Nephron progenitor cell (in vitro differentiated cells): ENCODE results near the gene POLR3K.

Source experiments
- DNase-seq: peaks from one replicate; pipeline ENCODE4 v3.0.0; 2021
- H3K27ac Mint-ChIP-seq: 2 replicates; pipeline ENCODE4 v1.8.0; 2021; ENCODE audit warnings: mild to moderate bottlenecking, moderate library complexity, mixed read lengths
- H3K27me3 Mint-ChIP-seq: 2 replicates; pipeline ENCODE4 v1.8.0; 2021; ENCODE audit warnings: mild to moderate bottlenecking, low read depth, mixed read lengths; ENCODE audit not compliant: poor library complexity
- H3K36me3 Mint-ChIP-seq: 2 replicates; pipeline ENCODE4 v1.8.0; 2021; ENCODE audit warnings: low read depth, mixed read lengths
- H3K4me1 Mint-ChIP-seq: 2 replicates; pipeline ENCODE4 v1.8.0; 2021; ENCODE audit warnings: mixed read lengths
- H3K4me3 Mint-ChIP-seq: 2 replicates; pipeline ENCODE4 v1.8.0; 2021; ENCODE audit warnings: mild to moderate bottlenecking, moderate library complexity, mixed read lengths
- H3K9me3 Mint-ChIP-seq: 2 replicates; pipeline ENCODE4 v1.8.0; 2021; ENCODE audit warnings: mild to moderate bottlenecking, moderate library complexity, mixed read lengths
- TF ChIP-seq, protein P1 (sequence below): fragments of 200-600 bp; sonication (generic); IDR thresholded peaks from 2 replicates; pipeline ENCODE4 v1.5.0; 2021; ENCODE audit warnings: antibody characterized with exemption

Gene POLR3K

GRCh38 chr16:53346-54236 is at the start of gene POLR3K, which contains the start of gene SNRNP25:
TSS of gene POLR3K (minus strand) at chr16:53608. CDS start at chr16:53586, 22 bp downstream.
TSS of gene SNRNP25 (plus strand) at chr16:53828. CDS start at chr16:54017, 189 bp downstream.
- peaks cover 3% of the 10 kb centered on the region for H3K9me3 Mint-ChIP-seq
- H3K4me1 Mint-ChIP-seq, result peaks cover 39% of the 10 kb centered on the region
- TF ChIP-seq, protein P1, sequence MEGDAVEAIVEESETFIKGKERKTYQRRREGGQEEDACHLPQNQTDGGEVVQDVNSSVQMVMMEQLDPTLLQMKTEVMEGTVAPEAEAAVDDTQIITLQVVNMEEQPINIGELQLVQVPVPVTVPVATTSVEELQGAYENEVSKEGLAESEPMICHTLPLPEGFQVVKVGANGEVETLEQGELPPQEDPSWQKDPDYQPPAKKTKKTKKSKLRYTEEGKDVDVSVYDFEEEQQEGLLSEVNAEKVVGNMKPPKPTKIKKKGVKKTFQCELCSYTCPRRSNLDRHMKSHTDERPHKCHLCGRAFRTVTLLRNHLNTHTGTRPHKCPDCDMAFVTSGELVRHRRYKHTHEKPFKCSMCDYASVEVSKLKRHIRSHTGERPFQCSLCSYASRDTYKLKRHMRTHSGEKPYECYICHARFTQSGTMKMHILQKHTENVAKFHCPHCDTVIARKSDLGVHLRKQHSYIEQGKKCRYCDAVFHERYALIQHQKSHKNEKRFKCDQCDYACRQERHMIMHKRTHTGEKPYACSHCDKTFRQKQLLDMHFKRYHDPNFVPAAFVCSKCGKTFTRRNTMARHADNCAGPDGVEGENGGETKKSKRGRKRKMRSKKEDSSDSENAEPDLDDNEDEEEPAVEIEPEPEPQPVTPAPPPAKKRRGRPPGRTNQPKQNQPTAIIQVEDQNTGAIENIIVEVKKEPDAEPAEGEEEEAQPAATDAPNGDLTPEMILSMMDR, result no peak
- peak; percentile 97 for DNase-seq
- peaks cover 52% of the 10 kb centered on the region for H3K36me3 Mint-ChIP-seq
- no peaks in the 10 kb centered on the region for H3K27me3 Mint-ChIP-seq
- peak within 1 kb of the TSS; percentile 93 for H3K4me3 Mint-ChIP-seq
- H3K27ac Mint-ChIP-seq, result peak within 1 kb of the TSS; percentile 99

GRCh38 chr16:102060-102855 is 48.9 kb upstream of the POLR3K start:
- no peak for DNase-seq
- Mint-ChIP-seq H3K4me1 (peaks cover 39% of the 10 kb centered on the region), H3K27me3 (peaks cover 3% of the 10 kb centered on the region), H3K36me3 (no peaks in the 10 kb centered on the region), H3K4me3 (no peak overlapping the region), H3K9me3 (no peaks in the 10 kb centered on the region), H3K27ac (peak overlapping the region; percentile 90)
- TF ChIP-seq, protein P1, result no peak

DNA sequence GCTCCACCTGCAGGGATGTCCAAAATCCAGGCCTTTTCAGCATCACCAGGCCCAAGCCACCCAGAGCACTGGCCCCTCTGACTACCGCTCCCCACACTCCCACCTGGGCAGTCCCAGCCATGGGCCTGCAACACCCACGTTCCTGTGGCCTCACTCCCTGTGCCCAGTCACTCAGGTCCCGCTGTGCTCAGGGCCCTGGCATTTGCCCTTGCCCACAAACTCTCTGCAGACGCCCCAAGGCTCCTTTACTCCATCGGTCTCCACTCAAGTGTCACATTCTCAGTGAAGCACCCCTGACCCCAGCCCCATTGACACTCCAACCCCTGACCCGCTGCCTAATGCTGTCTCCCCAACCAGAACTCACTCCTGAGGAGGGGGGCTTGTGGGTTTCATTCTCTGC is 48.2 kb upstream of the POLR3K start:
- H3K4me1 Mint-ChIP-seq, result peaks cover 33% of the 10 kb centered on the region
- TF ChIP-seq, protein P1, result no peak
- no peak overlapping the region for H3K4me3 Mint-ChIP-seq
- H3K36me3 Mint-ChIP-seq, result no peaks in the 10 kb centered on the region
- no peaks in the 10 kb centered on the region for H3K9me3 Mint-ChIP-seq
- no peak for DNase-seq
- peak overlapping the region; percentile 90 for H3K27ac Mint-ChIP-seq
- peaks cover 3% of the 10 kb centered on the region for H3K27me3 Mint-ChIP-seq

DNA sequence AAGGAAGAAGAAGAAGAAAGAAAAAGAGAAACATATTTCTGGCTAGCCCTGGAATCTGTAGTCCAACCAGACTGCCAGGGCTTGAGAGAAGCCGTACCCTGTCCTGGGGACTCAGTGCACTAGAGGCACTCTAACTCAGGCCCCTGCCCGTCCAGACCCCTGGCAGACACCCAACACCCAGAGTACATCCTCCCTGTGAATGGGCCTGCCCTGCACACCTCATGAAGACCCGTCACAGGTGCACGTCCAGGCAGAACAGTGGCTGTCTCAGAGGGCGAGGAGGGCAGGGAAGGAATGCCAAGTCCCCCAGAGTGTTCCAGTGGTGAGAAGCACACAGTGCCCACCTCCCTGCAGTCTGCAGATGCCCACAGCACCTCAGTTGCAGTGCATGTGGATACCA is 47.6 kb upstream of the POLR3K start:
- TF ChIP-seq, protein P1, result no peak
- Mint-ChIP-seq H3K27ac (no peak overlapping the region), H3K36me3 (no peaks in the 10 kb centered on the region), H3K4me3 (no peak overlapping the region), H3K4me1 (peaks cover 30% of the 10 kb centered on the region), H3K27me3 (peaks cover 3% of the 10 kb centered on the region), H3K9me3 (no peaks in the 10 kb centered on the region)
- DNase-seq, result no peak

DNA sequence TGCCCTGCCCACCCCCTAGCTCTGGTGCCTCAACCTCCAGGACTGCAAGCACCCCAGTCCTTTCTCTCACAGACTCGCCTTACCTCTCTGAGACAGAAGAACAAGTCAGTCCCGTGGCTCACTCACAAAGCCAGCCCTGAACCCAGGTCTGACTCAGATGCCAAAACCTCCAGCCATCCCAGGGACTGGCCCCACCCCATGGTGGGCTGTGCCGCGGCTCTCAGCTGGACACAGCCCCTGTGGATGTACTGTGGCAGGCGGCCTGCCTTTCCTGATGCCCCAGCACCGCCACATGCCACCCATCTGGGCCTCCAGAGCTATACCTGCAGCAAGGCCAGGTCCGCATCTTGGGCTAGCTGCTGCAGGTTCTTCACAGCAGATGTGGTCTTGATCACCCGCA is 44.4 kb upstream of the POLR3K start:
- Mint-ChIP-seq H3K4me1 (peaks cover 20% of the 10 kb centered on the region), H3K4me3 (no peak overlapping the region), H3K27me3 (peaks cover 3% of the 10 kb centered on the region), H3K27ac (no peak overlapping the region), H3K36me3 (peaks cover 6% of the 10 kb centered on the region), H3K9me3 (no peaks in the 10 kb centered on the region)
- TF ChIP-seq, protein P1, result no peak
- DNase-seq, result no peak
